A673 (cell line): Measurements from ENCODE around the gene RANBP10. TPM values are rescaled to one million over a fixed set of nuclear protein-coding genes. Genes with fewer than 3 reads are reported as not detected.

Experiments used
- BruUV-seq: library from RNA; stranded (reverse); fragments of 400-500 nt; replicated peaks from 2 replicates; lab custom pipeline; 2021; lab: Mats Ljungman, UMichigan
- CTCF ChIA-PET: fragments of 300-600 bp; sonication (Branson Sonifier 250); formaldehyde crosslinking; loops from one replicate; lab custom pipeline; 2022; ENCODE audit warnings: antibody characterized with exemption; lab: Charles Lee
- POLR2A ChIA-PET: fragments of 300-600 bp; sonication (Branson Sonifier 250); formaldehyde crosslinking; loops from one replicate; lab custom pipeline; 2022; ENCODE audit warnings: antibody characterized with exemption; ENCODE audit not compliant: low non-redundant PET; lab: Charles Lee
- DNase-seq: peaks from one replicate; pipeline ENCODE4 v3.0.0-alpha.2; 2015; ENCODE audit warnings: low spot score
- H3K27ac ChIP-seq: fragments of 200-600 bp; sonication (generic); 2 replicates; pipeline ENCODE4 v1.5.1; 2016; ENCODE audit warnings: mixed run types, low read depth, mild to moderate bottlenecking, mixed read lengths, antibody characterized with exemption, low read length; ENCODE audit not compliant: poor library complexity, severe bottlenecking
- H3K27me3 ChIP-seq: fragments of 200-600 bp; sonication (generic); replicated peaks from 2 replicates; pipeline ENCODE4 v1.6.1; 2017; ENCODE audit warnings: mixed run types, low read depth, mild to moderate bottlenecking, mixed read lengths, antibody characterized with exemption, low read length; ENCODE audit not compliant: insufficient read depth, poor library complexity
- H3K36me3 ChIP-seq: fragments of 200-600 bp; sonication (generic); 2 replicates; pipeline ENCODE4 v1.6.1; 2016; ENCODE audit warnings: mixed run types, mild to moderate bottlenecking, mixed read lengths, antibody characterized with exemption, low read length; ENCODE audit not compliant: insufficient read depth, poor library complexity, severe bottlenecking
- H3K4me1 ChIP-seq: fragments of 200-600 bp; sonication (generic); 2 replicates; pipeline ENCODE4 v1.6.1; 2017; ENCODE audit warnings: mixed run types, mild to moderate bottlenecking, mixed read lengths, antibody characterized with exemption, low read length; ENCODE audit not compliant: insufficient read depth, poor library complexity, severe bottlenecking
- H3K4me3 ChIP-seq: fragments of 200-600 bp; sonication (generic); 2 replicates; pipeline ENCODE4 v1.5.1; 2016; ENCODE audit warnings: low read depth, mixed run types, mild to moderate bottlenecking, mixed read lengths, low read length; ENCODE audit not compliant: poor library complexity, severe bottlenecking
- H3K9me3 ChIP-seq: fragments of 200-600 bp; sonication (generic); 2 replicates; pipeline ENCODE4 v1.6.1; 2016; ENCODE audit warnings: mixed run types, low read depth, mild to moderate bottlenecking, mixed read lengths, antibody characterized with exemption, low read length; ENCODE audit not compliant: poor library complexity, severe bottlenecking
- EZH2 ChIP-seq: fragments of 200-600 bp; sonication (generic); IDR thresholded peaks from 2 replicates; pipeline ENCODE4 v1.6.1; 2017; ENCODE audit warnings: borderline replicate concordance, low read depth, mild to moderate bottlenecking, mixed read lengths, antibody characterized with exemption, low read length; ENCODE audit not compliant: poor library complexity, severe bottlenecking
- intact Hi-C: fragments of 100-400 bp; cut with micrococcal nuclease; formaldehyde crosslinking; loops from one replicate; pipeline ENCODE4 v1.10.0; 2022; ENCODE audit not compliant: unreplicated experiment
- total RNA-seq: library from RNA; stranded (reverse); gene quantifications from 2 replicates; pipeline ENCODE4 v1.2.3, GENCODE V29; 2021
- TF ChIP-seq, protein P1 (sequence below): fragments of 300-800, 200-600 bp; sonication (generic); conservative IDR thresholded peaks from 2 replicates; pipeline ENCODE4 v1.5.1; 2017; ENCODE audit warnings: low read depth, mild to moderate bottlenecking, antibody characterized with exemption, low read length, moderate library complexity, mixed read lengths

RANBP10 gene
- total RNA-seq, 1 experiment from 2014 or later: 28.0 TPM

DNA sequence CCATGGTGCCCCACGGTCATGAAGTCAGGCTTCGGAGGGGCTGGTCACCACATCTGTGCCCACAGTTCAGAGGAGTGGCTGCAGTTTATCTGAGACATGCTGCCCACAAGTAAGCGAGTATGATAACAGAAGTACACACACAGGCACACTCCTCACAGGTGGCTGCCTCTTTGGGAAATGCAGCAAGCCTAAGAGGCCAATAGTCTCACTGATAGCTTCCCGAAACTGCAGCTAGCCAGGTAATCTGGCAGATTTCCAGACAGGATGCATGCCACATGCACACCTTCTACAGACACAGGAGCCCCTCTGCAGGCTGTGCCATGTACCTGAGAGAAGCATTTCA is 74.6 kb downstream of the RANBP10 start:
- Histone ChIP-seq H3K4me1 (no peaks in the 10 kb centered on the region), H3K4me3 (no peak overlapping the region), H3K9me3 (no peaks in the 10 kb centered on the region), H3K27ac (no peak overlapping the region), H3K27me3 (no peaks in the 10 kb centered on the region), H3K36me3 (peaks cover 28% of the 10 kb centered on the region)
- CTCF ChIA-PET: no interaction called here
- TF ChIP-seq EZH2: no peak
- POLR2A ChIA-PET: no interaction called here
- DNase-seq: no peak
- intact Hi-C loops: no loop called here
- BruUV-seq: no TSS peak

DNA sequence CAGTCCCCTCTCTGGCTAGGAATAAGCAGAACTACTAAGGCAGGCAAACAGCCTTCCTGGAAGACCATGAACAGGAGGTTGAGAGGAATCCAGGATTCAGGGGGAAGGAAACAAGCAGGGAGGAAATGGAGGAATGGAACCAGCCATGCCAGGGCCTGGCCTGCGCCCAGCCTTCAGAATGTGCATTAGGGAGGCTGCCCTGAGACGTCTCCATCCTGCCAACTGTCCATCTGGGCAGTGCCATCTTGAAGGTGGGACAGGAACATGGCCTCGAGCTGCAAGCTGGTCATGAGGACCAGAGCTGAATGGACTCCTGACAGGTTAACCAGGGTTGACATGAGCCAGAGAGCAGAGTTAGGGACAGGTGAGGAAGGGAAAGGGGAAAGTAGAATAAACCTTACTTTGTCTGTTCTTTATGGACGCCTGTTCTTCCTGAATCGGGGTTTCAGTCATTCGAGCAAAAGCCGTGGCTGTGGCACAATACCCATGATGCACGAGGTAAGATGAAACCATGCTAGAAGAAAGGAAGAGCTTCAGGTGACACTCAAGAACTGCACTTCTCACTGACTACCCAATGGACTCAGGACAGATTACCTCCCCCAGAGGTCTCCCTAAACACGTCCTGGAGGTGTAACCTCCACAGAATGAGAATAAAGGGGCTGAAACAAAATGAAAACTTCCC is 75.1 kb downstream of the RANBP10 start:
- DNase-seq: no peak
- POLR2A ChIA-PET: no interaction called here

DNA sequence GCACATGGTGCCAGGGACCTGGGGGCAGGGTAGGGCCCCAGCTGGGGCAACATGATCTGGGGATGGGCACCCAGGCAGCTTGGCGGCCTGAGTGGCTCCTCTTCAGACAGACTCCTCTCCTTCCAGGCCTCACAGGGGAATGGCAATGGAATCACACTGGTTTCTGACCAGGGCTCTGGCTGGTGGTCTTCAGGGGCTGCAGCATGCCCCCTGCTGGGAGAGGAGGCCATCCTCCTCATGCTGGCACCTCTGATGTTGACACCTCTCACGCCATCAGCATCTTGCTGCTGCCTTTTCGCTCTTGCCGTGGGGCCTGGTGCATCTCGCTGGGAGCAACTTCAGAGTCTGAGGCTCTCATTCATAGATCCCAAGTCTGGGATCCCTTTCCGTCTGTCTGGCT is 76.0 kb downstream of the RANBP10 start:
- BruUV-seq: no TSS peak
- no peaks in the 10 kb centered on the region for H3K4me1 ChIP-seq
- no peak overlapping the region for H3K27ac ChIP-seq
- peaks cover 28% of the 10 kb centered on the region for H3K36me3 ChIP-seq
- CTCF ChIA-PET: no interaction called here
- TF ChIP-seq, protein P1, sequence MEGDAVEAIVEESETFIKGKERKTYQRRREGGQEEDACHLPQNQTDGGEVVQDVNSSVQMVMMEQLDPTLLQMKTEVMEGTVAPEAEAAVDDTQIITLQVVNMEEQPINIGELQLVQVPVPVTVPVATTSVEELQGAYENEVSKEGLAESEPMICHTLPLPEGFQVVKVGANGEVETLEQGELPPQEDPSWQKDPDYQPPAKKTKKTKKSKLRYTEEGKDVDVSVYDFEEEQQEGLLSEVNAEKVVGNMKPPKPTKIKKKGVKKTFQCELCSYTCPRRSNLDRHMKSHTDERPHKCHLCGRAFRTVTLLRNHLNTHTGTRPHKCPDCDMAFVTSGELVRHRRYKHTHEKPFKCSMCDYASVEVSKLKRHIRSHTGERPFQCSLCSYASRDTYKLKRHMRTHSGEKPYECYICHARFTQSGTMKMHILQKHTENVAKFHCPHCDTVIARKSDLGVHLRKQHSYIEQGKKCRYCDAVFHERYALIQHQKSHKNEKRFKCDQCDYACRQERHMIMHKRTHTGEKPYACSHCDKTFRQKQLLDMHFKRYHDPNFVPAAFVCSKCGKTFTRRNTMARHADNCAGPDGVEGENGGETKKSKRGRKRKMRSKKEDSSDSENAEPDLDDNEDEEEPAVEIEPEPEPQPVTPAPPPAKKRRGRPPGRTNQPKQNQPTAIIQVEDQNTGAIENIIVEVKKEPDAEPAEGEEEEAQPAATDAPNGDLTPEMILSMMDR: no peak
- TF ChIP-seq EZH2: no peak
- intact Hi-C loops: no loop called here
- no peaks in the 10 kb centered on the region for H3K27me3 ChIP-seq
- H3K9me3 ChIP-seq: no peaks in the 10 kb centered on the region
- no peak overlapping the region for H3K4me3 ChIP-seq
- DNase-seq: no peak
- POLR2A ChIA-PET: no interaction called here

More for the DNA sequence above, 75.1 kb downstream of the RANBP10 start:
- intact Hi-C loops: no loop called here
- no peak overlapping the region for H3K27ac ChIP-seq
- no peaks in the 10 kb centered on the region for H3K27me3 ChIP-seq
- H3K9me3 ChIP-seq: no peaks in the 10 kb centered on the region
- H3K4me1 ChIP-seq: no peaks in the 10 kb centered on the region
- BruUV-seq: no TSS peak
- no peak overlapping the region for H3K4me3 ChIP-seq
- TF ChIP-seq, protein P1: no peak
- no peak for TF ChIP-seq EZH2
- CTCF ChIA-PET: no interaction called here
- H3K36me3 ChIP-seq: peaks cover 28% of the 10 kb centered on the region

DNA sequence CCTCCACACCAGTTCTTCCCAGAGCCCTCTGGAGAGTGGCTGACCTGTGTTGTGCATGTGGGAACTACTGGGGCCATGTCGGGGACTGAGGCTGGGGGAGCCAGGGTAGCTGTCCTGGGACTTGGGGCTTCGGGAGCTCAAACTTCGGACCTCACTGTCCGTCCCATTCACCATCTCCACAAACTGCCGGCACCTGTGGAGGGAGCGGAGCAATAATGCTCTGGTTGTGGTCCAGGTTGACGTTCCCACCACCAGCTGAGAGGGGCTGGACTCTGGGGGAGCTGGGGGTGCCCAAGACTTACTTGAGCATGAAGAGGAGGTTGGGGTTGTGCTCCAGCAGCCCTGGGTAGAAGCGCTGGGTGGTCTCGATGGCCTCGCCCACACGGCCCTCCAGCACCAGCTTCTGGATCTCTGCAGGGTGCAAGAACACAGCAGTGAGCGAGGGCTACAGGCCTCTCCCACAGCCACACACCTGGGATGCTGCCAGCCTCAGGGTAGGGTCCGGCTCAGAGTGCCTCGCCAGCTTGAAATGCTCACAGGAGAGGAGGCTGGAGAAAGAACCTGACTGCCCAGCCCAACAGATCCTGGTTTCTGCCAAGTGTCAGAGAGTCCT is 76.6 kb downstream of the RANBP10 start:
- ChIA-PET CTCF (no interaction called here), POLR2A (no interaction called here)
- no peaks in the 10 kb centered on the region for H3K4me1 ChIP-seq
- H3K4me3 ChIP-seq: no peak overlapping the region
- TF ChIP-seq, protein P1: no peak
- TF ChIP-seq EZH2: no peak
- BruUV-seq: no TSS peak
- peaks cover 30% of the 10 kb centered on the region for H3K36me3 ChIP-seq
- no peak for DNase-seq
- H3K27me3 ChIP-seq: no peaks in the 10 kb centered on the region
- no peaks in the 10 kb centered on the region for H3K9me3 ChIP-seq
- H3K27ac ChIP-seq: no peak overlapping the region
- intact Hi-C loops: no loop called here
